ENCODE results near the gene PRR14L. TPM values are rescaled to one million over a fixed set of nuclear protein-coding genes. Genes with fewer than 3 reads are reported as not detected.

Gene PRR14L
- total RNA-seq, 1 experiment from 2014 or later, result 138 TPM

- Histone ChIP-seq H2BK120ac (ENCODE audit: low read depth, low read length, poor library complexity, severe bottlenecking) (no peak overlapping the region), H3K27ac (ENCODE audit: insufficient read length, low read depth, low read length) (peak overlapping the region; percentile 73), H3K79me2 (ENCODE audit: insufficient read depth, low read length) (peaks cover 14% of the 10 kb centered on the region; the same call in 1 of the 2 replicates), H2AFZ (ENCODE audit: low read length) (no peak overlapping the region), H2AK5ac (ENCODE audit: insufficient read length, low read length) (no peak overlapping the region), H3K9ac (ENCODE audit: extremely low read depth, insufficient read length, low read length) (peak overlapping the region; percentile 87), H4K8ac (replicated peaks; ENCODE audit: insufficient read length, low read depth, low read length) (no peak overlapping the region), H3K23ac (ENCODE audit: insufficient read length, low read depth, low read length) (no peak overlapping the region), H3K4me2 (ENCODE audit: insufficient read depth, insufficient read length, low read length) (peak overlapping the region; percentile 79), H2BK12ac (ENCODE audit: insufficient read length, low read depth, low read length) (no peak overlapping the region), H3K4ac (ENCODE audit: low read depth, low read length) (no peak overlapping the region), H3K23me2 (ENCODE audit: insufficient read length, low read depth, low read length, poor library complexity, severe bottlenecking) (peaks cover 21% of the 10 kb centered on the region), H3K56ac (ENCODE audit: insufficient read length, low read depth, low read length) (no peak overlapping the region), H3K9me3 (ENCODE audit: control insufficient read depth, low read depth, low read length) (no peaks in the 10 kb centered on the region), H2BK5ac (ENCODE audit: insufficient read length, low read length) (no peak overlapping the region), H4K91ac (ENCODE audit: insufficient read length, low read depth, low read length) (no peak overlapping the region), H3K27me3 (ENCODE audit: insufficient read depth, low read length) (no peaks in the 10 kb centered on the region), H3K14ac (ENCODE audit: insufficient read depth, low read length) (no peak overlapping the region), H3T11ph (ENCODE audit: low read length) (no peak overlapping the region), H4K5ac (ENCODE audit: insufficient read length, low read depth, low read length) (no peak overlapping the region), H3K79me1 (ENCODE audit: insufficient read depth, low read depth, low read length, poor library complexity, severe bottlenecking) (peaks cover 3% of the 10 kb centered on the region), H2BK20ac (ENCODE audit: low read depth, low read length, poor library complexity, severe bottlenecking) (no peak overlapping the region), H4K20me1 (ENCODE audit: control insufficient read depth, insufficient read depth, insufficient read length) (no peaks in the 10 kb centered on the region), H3K18ac (ENCODE audit: insufficient read length, low read depth, low read length) (no peak overlapping the region), H2BK15ac (ENCODE audit: low read depth, low read length) (no peak overlapping the region), H3K4me1 (ENCODE audit: insufficient read depth, low read length) (peaks cover 8% of the 10 kb centered on the region)
- peaks cover 46 to 51% of the 10 kb centered on the region in 2 experiments for H3K4me1 Mint-ChIP-seq
- TF ChIP-seq CTCF (conservative IDR thresholded peaks at IDR 0.05), result no peak
- peaks cover 1 to 8% (median 3%) of the 10 kb centered on the region in 3 experiments; a peak in 4 of 7 replicates for H3K36me3 Mint-ChIP-seq (ENCODE audit: insufficient read depth in 1 of 3, low read depth in 3 of 3)
- H3K4me3 Mint-ChIP-seq, result peak overlapping the region; percentile 83 to 84; a peak in 4 of 5 replicates
- peak overlapping the region; percentile 100 for H3K27ac Mint-ChIP-seq
- H3K27me3 Mint-ChIP-seq (ENCODE audit: low read depth), result no peaks in the 10 kb centered on the region
- no peaks in the 10 kb centered on the region; a peak in 1 of 5 replicates for H3K9me3 Mint-ChIP-seq
- no CpG with 5 or more reads among the region's 7 CpGs for WGBS (ENCODE audit: extremely low coverage, insufficient read length, low lambda C conversion rate)
- no peak for DNase-seq
Observed at GRCh38 chr22:31752096-31752847, 2.3 kb upstream of the PRR14L start.
